ENCODE measurements around the gene PIGV. TPM values are rescaled to one million over a fixed set of nuclear protein-coding genes. Genes with fewer than 3 reads are reported as not detected.
A peak's percentile ranks its signal among the peaks of the same experiment; 100 is the strongest.

PIGV gene
- total RNA-seq, 4 donors from 2014 or later: 11.8 to 15.2 (median 13.7) TPM

GRCh38 chr1:26768755-26769154 lies 19.0 kb upstream of the PIGV start:
- H3K36me3 ChIP-seq: peaks cover 34 to 100% (median 93%) of the 10 kb centered on the region in 4 donors
- peak overlapping the region in 3 of 4 donors; percentile 16 to 35 (median 28) for H3K27ac ChIP-seq (replicated peaks in 1 of 4)
- intact Hi-C loops (cut with DNase I): no loop called here
- TF ChIP-seq POLR2AphosphoS5 (IDR thresholded peaks at IDR 0.05) (peak in 1 of 2 donors; percentile 17), CTCF (IDR thresholded peaks at IDR 0.05) (no peak), POLR2A (IDR thresholded peaks at IDR 0.05; ENCODE audit: low read depth) (no peak), EP300 (IDR thresholded peaks at IDR 0.05) (no peak)
- 22% methylated on average over 3 of the region's 3 CpGs for WGBS
- H3K27me3 ChIP-seq: no peaks in the 10 kb centered on the region
- no peak overlapping the region for H3K4me3 ChIP-seq
- peaks cover 37 to 46% (median 43%) of the 10 kb centered on the region in 4 donors for H3K4me1 ChIP-seq
- no peaks in the 10 kb centered on the region for H3K9me3 ChIP-seq
- DNase-seq (ENCODE audit: extremely low spot score): no peak

GRCh38 chr1:26771285-26771642 lies 16.5 kb upstream of the PIGV start:
- TF ChIP-seq POLR2AphosphoS5 (IDR thresholded peaks at IDR 0.05): no peak
- no peak for TF ChIP-seq EP300 (IDR thresholded peaks at IDR 0.05)
- TF ChIP-seq CTCF (IDR thresholded peaks at IDR 0.05): no peak
- no peak for TF ChIP-seq POLR2A (IDR thresholded peaks at IDR 0.05; ENCODE audit: low read depth)
- Histone ChIP-seq H3K36me3 (peaks cover 36 to 100% (median 93%) of the 10 kb centered on the region in 4 donors), H3K27ac (replicated peaks in 1 of 4) (peak overlapping the region; percentile 41 to 79 (median 67)), H3K4me1 (peaks cover 37 to 58% (median 53%) of the 10 kb centered on the region in 4 donors), H3K27me3 (no peaks in the 10 kb centered on the region), H3K4me3 (no peak overlapping the region), H3K9me3 (no peaks in the 10 kb centered on the region)
- intact Hi-C loops (cut with DNase I): no loop called here
- no peak for DNase-seq (ENCODE audit: extremely low spot score)
- 37% methylated on average over 2 of the region's 3 CpGs for WGBS

GRCh38 chr1:26771643-26772321 lies 16.0 kb upstream of the PIGV start:
- 78% methylated on average over 2 of the region's 2 CpGs for WGBS
- Histone ChIP-seq H3K9me3 (no peaks in the 10 kb centered on the region), H3K4me1 (peaks cover 34 to 58% (median 53%) of the 10 kb centered on the region in 4 donors), H3K27ac (replicated peaks in 1 of 4) (peak overlapping the region; percentile 41 to 79 (median 67)), H3K27me3 (no peaks in the 10 kb centered on the region), H3K36me3 (peaks cover 33 to 100% (median 93%) of the 10 kb centered on the region in 4 donors), H3K4me3 (no peak overlapping the region)
- TF ChIP-seq POLR2A (IDR thresholded peaks at IDR 0.05; ENCODE audit: low read depth) (no peak), POLR2AphosphoS5 (IDR thresholded peaks at IDR 0.05) (peak; percentile 23 to 61), CTCF (IDR thresholded peaks at IDR 0.05) (no peak)
- DNase-seq (ENCODE audit: extremely low spot score): no peak
- intact Hi-C loops (cut with DNase I): no loop called here

- WGBS: 57% methylated on average over 4 of the region's 4 CpGs
- Histone ChIP-seq H3K27me3 (no peaks in the 10 kb centered on the region), H3K27ac (replicated peaks in 1 of 4) (peak overlapping the region; percentile 41 to 79 (median 67)), H3K4me3 (no peak overlapping the region), H3K36me3 (peaks cover 33 to 100% (median 93%) of the 10 kb centered on the region in 4 donors), H3K4me1 (peaks cover 32 to 57% (median 52%) of the 10 kb centered on the region in 4 donors), H3K9me3 (no peaks in the 10 kb centered on the region)
- no peak for DNase-seq (ENCODE audit: extremely low spot score)
- intact Hi-C loops (cut with DNase I): no loop called here
- TF ChIP-seq POLR2AphosphoS5 (IDR thresholded peaks at IDR 0.05): peak in 1 of 2 donors; percentile 73
- no peak for TF ChIP-seq CTCF (IDR thresholded peaks at IDR 0.05)
- no peak for TF ChIP-seq POLR2A (IDR thresholded peaks at IDR 0.05; ENCODE audit: low read depth)
- no peak for TF ChIP-seq EP300 (IDR thresholded peaks at IDR 0.05)
Measured at GRCh38 chr1:26772687-26773086, 15.1 kb upstream of the PIGV start.

Measured in esophagus muscularis mucosa (tissue), 4 donors.